PC-3 (cell line): Measurements from ENCODE around the gene B2M.

Source experiments
- EZH2 ChIP-seq: fragments of 300-600 bp; sonication (generic); IDR thresholded peaks from one replicate; pipeline ENCODE4 v1.6.1; 2017; ENCODE audit warnings: antibody characterized with exemption, mild to moderate bottlenecking, low read length; ENCODE audit not compliant: unreplicated experiment
- TF ChIP-seq, protein P1 (sequence below): fragments of 300-600 bp; sonication (generic); conservative IDR thresholded peaks from 2 replicates; pipeline ENCODE4 v1.5.1; 2017; ENCODE audit warnings: antibody characterized with exemption, low read depth, mild to moderate bottlenecking, low read length

GRCh38 chr15:44722011-44722410, 10.7 kb downstream of the B2M start:
- TF ChIP-seq, protein P1, sequence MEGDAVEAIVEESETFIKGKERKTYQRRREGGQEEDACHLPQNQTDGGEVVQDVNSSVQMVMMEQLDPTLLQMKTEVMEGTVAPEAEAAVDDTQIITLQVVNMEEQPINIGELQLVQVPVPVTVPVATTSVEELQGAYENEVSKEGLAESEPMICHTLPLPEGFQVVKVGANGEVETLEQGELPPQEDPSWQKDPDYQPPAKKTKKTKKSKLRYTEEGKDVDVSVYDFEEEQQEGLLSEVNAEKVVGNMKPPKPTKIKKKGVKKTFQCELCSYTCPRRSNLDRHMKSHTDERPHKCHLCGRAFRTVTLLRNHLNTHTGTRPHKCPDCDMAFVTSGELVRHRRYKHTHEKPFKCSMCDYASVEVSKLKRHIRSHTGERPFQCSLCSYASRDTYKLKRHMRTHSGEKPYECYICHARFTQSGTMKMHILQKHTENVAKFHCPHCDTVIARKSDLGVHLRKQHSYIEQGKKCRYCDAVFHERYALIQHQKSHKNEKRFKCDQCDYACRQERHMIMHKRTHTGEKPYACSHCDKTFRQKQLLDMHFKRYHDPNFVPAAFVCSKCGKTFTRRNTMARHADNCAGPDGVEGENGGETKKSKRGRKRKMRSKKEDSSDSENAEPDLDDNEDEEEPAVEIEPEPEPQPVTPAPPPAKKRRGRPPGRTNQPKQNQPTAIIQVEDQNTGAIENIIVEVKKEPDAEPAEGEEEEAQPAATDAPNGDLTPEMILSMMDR: no peak
- no peak for TF ChIP-seq EZH2
